HFFc6 (cell line): ENCODE measurements around the gene C11orf58. TPM values are rescaled to one million over a fixed set of nuclear protein-coding genes. Genes with fewer than 3 reads are reported as not detected.

ENCODE experiments used
- DNase-seq: peaks from one replicate; pipeline ENCODE4 v3.0.0-alpha.2; 2018
- H3K27ac Mint-ChIP-seq: 2 replicates; pipeline ENCODE4 v1.8.0; 2020; ENCODE audit warnings: mild to moderate bottlenecking, mixed read lengths
- H3K27me3 Mint-ChIP-seq: 2 replicates; pipeline ENCODE4 v1.8.0; 2021; ENCODE audit warnings: mild to moderate bottlenecking, moderate library complexity, mixed read lengths; ENCODE audit not compliant: insufficient read depth
- H3K36me3 Mint-ChIP-seq: 2 replicates; pipeline ENCODE4 v1.8.0; 2021; ENCODE audit warnings: low read depth, mixed read lengths
- H3K4me1 Mint-ChIP-seq: 2 replicates; pipeline ENCODE4 v1.8.0; 2020; ENCODE audit warnings: low read depth, mixed read lengths
- H3K4me3 Mint-ChIP-seq: 2 replicates; pipeline ENCODE4 v1.8.0; 2020; ENCODE audit warnings: mild to moderate bottlenecking, moderate library complexity, mixed read lengths
- H3K9me3 Mint-ChIP-seq: 2 replicates; pipeline ENCODE4 v1.8.0; 2020; ENCODE audit warnings: mild to moderate bottlenecking, mixed read lengths
- CTCF ChIP-seq: fragments of 200-600 bp; sonication (generic); IDR thresholded peaks from 2 replicates; pipeline ENCODE4 v1.5.0; 2021; ENCODE audit warnings: antibody characterized with exemption, mild to moderate bottlenecking
- total RNA-seq, 6 experiments: library from RNA; stranded (reverse); fragmentation: NEBNext Ultra II Directional; extraction: Animal tissue kit (Norgen Biotek cat#: 25700); gene quantifications; 2 replicates in 1 of 6; 3 replicates in 5 of 6; pipeline ENCODE4 v1.2.3, GENCODE V29; 2021

The C11orf58 gene
- total RNA-seq, 6 experiments from 2014 or later = 107 to 166 (median 144) TPM

GRCh38 chr11:16727806-16728205, 10.6 kb upstream of the C11orf58 start:
- no peaks in the 10 kb centered on the region; the same call in 1 of the 2 replicates for H3K36me3 Mint-ChIP-seq
- H3K27me3 Mint-ChIP-seq = peaks cover 5% of the 10 kb centered on the region
- H3K27ac Mint-ChIP-seq = no peak overlapping the region
- TF ChIP-seq CTCF = no peak
- DNase-seq = no peak
- H3K4me3 Mint-ChIP-seq = no peak overlapping the region
- H3K9me3 Mint-ChIP-seq = no peaks in the 10 kb centered on the region
- no peaks in the 10 kb centered on the region for H3K4me1 Mint-ChIP-seq

DNA sequence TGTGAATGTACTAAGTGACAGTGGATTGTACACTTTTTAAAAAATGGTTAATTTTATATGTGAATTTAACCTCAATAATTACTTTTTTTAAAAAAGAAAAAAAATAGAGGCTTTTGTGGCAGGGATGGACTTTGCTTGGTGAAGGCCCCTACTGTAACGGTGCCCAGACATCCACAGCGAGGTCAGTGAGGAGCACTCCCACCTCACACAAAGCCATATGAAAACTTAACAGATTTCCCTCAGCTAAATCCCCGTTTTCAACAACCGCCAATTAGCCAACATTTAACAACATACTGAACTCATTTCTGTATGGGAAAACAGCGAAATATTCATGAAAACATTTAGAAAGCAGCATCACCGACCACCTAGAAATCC, 642 bp upstream of the C11orf58 start:
- H3K27ac Mint-ChIP-seq = no peak overlapping the region
- no peaks in the 10 kb centered on the region for H3K27me3 Mint-ChIP-seq
- H3K4me1 Mint-ChIP-seq = peaks cover 20% of the 10 kb centered on the region
- H3K9me3 Mint-ChIP-seq = no peaks in the 10 kb centered on the region
- H3K4me3 Mint-ChIP-seq = no peak overlapping the region
- DNase-seq = no peak
- no peaks in the 10 kb centered on the region for H3K36me3 Mint-ChIP-seq
- no peak for TF ChIP-seq CTCF

GRCh38 chr11:16738947-16739815, 734 bp downstream of the C11orf58 start:
- DNase-seq = no peak
- H3K9me3 Mint-ChIP-seq = no peaks in the 10 kb centered on the region

GRCh38 chr11:16741473-16741872, 3.0 kb downstream of the C11orf58 start:
- Mint-ChIP-seq H3K27me3 (no peaks in the 10 kb centered on the region), H3K36me3 (no peaks in the 10 kb centered on the region), H3K9me3 (no peaks in the 10 kb centered on the region), H3K4me1 (peaks cover 26% of the 10 kb centered on the region), H3K27ac (no peak overlapping the region), H3K4me3 (no peak overlapping the region)
- no peak for DNase-seq
- no peak for TF ChIP-seq CTCF

More at GRCh38 chr11:16738947-16739815, 734 bp downstream of the C11orf58 start:
- no peaks in the 10 kb centered on the region for H3K27me3 Mint-ChIP-seq
- no peak for TF ChIP-seq CTCF
- H3K27ac Mint-ChIP-seq = no peak overlapping the region
- H3K4me1 Mint-ChIP-seq = peaks cover 26% of the 10 kb centered on the region
- H3K4me3 Mint-ChIP-seq = no peak overlapping the region
- no peaks in the 10 kb centered on the region for H3K36me3 Mint-ChIP-seq

- DNase-seq = no peak
- Mint-ChIP-seq H3K27ac (no peak overlapping the region; the same call in 1 of the 2 replicates), H3K9me3 (no peaks in the 10 kb centered on the region), H3K4me3 (no peak overlapping the region), H3K27me3 (no peaks in the 10 kb centered on the region), H3K36me3 (no peaks in the 10 kb centered on the region), H3K4me1 (peaks cover 19% of the 10 kb centered on the region)
- TF ChIP-seq CTCF = no peak
Measured at GRCh38 chr11:16743478-16743877, 5.0 kb downstream of the C11orf58 start.
